Stimulated activated naive CD8-positive, alpha-beta T cell treated with anti-CD3 and anti-CD28 coated beads, Interleukin-15, Interleukin-2, amounts not matched to agents 100 ng/mL and 50 ng/mL, for 24 hours (primary cell): Measurements from ENCODE around the gene ATP6AP2.

Experiments used
- H3K27ac Mint-ChIP-seq: one replicate; pipeline ENCODE4 v1.8.0; 2021; ENCODE audit warnings: mild to moderate bottlenecking, mixed read lengths
- H3K27me3 Mint-ChIP-seq: one replicate; pipeline ENCODE4 v1.8.0; 2021; ENCODE audit warnings: mixed read lengths
- H3K36me3 Mint-ChIP-seq: one replicate; pipeline ENCODE4 v1.8.0; 2021; ENCODE audit warnings: low read depth, mixed read lengths
- H3K4me1 Mint-ChIP-seq: one replicate; pipeline ENCODE4 v1.8.0; 2021; ENCODE audit warnings: low read depth, mixed read lengths
- H3K4me3 Mint-ChIP-seq: one replicate; pipeline ENCODE4 v1.8.0; 2021; ENCODE audit warnings: mild to moderate bottlenecking, mixed read lengths
- H3K9me3 Mint-ChIP-seq: one replicate; pipeline ENCODE4 v1.8.0; 2021; ENCODE audit warnings: mixed read lengths

The ATP6AP2 gene

DNA sequence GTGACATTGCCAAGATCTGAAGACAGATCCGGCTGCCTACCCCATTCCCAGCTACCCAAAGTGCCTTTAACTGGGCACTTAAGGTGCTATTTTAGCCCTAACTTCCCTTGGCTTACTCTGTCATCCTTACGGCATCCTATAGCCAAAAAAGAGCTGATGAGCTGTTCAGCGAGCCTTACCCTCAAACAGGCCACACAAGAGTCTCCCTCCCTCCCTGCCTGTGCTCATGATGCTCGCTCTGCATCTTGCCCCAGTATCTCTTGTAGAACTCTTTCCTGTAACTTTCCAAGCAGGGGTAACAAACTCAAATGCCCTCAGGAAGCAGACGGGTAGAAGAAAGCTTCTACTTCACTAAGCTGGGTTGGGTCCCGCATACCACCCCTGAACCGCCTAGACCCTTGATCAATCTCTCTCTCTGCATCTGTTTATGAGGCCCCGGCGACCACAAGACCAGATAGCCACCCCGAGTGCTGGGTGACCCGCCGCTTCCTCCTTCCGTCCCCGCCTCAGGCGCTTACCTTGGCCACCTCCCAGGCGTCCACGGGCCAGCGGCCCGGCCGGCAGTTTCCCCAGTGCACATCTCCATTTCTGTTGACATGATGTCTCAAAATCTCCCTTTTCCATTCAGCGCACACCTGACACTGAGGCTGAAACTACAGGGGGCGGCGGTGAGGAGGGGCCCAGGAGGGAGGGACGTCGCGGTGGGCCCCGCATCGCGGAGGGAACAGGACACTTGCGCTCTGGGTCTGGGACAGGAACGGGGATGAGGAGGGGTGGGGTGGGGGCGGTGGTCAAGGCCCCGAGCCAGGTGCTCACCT, 65.9 kb downstream of the ATP6AP2 start:
- Mint-ChIP-seq H3K36me3 (peaks cover 31% of the 10 kb centered on the region), H3K4me1 (peaks cover 32% of the 10 kb centered on the region), H3K27me3 (no peaks in the 10 kb centered on the region), H3K4me3 (peak overlapping the region; percentile 95), H3K9me3 (no peaks in the 10 kb centered on the region), H3K27ac (peak overlapping the region; percentile 92)

DNA sequence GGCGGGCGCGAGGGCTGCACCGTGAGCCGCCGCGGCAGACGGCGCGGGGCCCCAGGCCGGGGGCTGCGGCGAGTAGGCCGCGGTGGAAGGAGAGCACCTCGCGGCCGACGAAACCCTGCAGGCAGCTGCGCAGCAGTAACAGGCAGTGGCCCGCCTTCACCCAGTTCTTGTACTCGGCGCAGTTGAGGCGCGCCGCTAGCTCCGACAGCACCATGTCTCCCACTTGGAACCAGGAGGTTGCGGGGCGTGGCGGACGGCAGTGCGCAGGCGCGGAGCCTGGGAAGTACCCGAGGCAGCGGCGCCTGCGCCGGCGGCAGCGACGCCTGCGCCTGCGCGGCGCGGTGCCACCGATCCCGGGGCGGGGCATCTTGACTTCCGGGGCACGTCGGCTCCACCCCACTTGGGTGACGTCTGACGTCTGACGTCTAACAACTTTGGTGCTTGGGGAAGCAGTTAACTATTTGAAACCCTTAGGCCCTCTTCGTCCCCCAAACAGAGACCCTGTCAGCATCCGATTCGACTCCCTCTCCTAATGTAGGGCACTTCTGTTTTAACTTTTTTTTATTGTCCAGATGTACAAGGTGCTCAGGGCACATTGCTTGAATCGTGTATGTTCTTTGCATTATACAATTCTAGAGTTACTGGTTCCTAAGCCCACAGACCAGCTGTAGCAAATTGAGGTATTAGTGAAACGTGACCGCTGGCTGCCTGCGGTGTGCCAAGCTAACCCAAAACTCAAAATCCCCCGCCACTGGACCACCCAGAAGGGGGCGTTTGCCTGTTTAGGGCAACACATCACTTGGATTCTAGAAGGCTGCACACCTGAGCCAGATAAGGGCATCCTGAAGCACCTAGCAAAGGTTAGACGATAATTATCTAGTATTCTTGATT, 66.8 kb downstream of the ATP6AP2 start, which contains the start of gene CXorf38:
Gene CXorf38 (minus strand): TSS at position 255 of the 891 bp plus-strand sequence. CDS start 41 bp downstream, at position 214.
- Mint-ChIP-seq H3K4me3 (peak within 1 kb of the TSS; percentile 95), H3K27me3 (no peaks in the 10 kb centered on the region), H3K36me3 (peaks cover 25% of the 10 kb centered on the region), H3K4me1 (peaks cover 25% of the 10 kb centered on the region), H3K9me3 (no peaks in the 10 kb centered on the region), H3K27ac (peak within 1 kb of the TSS; percentile 92)

DNA sequence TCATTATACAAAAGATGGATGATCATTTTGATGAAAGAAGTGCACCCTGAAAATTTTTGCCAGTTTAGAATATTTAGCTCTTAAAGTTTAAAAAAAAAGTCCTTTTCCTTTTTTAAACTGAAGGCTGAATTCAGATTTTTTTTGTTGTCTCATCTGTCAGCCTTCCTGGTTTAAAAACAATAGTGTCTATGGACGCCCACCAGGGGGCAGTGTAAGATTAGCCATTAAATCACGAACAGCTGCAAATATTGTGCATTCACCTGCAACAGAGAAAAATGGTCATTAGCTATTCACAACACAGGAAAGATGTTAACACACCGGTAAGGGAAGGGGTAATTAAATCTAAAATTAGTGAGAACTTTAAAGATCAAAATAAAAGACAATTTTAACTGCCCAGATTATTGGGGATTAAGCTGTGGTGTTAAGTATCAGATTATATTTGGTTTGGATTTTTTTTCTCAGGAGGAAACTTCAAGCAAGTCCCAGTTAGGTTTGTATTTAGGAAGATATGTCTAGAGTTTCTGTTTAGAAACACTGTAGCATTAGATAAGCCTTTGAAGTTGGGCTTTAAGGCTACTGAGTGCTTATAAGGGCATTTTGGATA, 71.0 kb downstream of the ATP6AP2 start:
- H3K4me3 Mint-ChIP-seq, result no peak overlapping the region
- H3K36me3 Mint-ChIP-seq, result peaks cover 24% of the 10 kb centered on the region
- H3K27me3 Mint-ChIP-seq, result no peaks in the 10 kb centered on the region
- H3K4me1 Mint-ChIP-seq, result peaks cover 4% of the 10 kb centered on the region
- no peaks in the 10 kb centered on the region for H3K9me3 Mint-ChIP-seq
- H3K27ac Mint-ChIP-seq, result no peak overlapping the region

- Mint-ChIP-seq H3K27me3 (no peaks in the 10 kb centered on the region), H3K4me1 (peaks cover 4% of the 10 kb centered on the region), H3K27ac (no peak overlapping the region), H3K4me3 (no peak overlapping the region), H3K36me3 (peaks cover 30% of the 10 kb centered on the region), H3K9me3 (no peaks in the 10 kb centered on the region)
Observed at GRCh38 chrX:40652664-40653063, 71.9 kb downstream of the ATP6AP2 start.

- no peak overlapping the region for H3K4me3 Mint-ChIP-seq
- peaks cover 4% of the 10 kb centered on the region for H3K4me1 Mint-ChIP-seq
- H3K36me3 Mint-ChIP-seq, result peaks cover 30% of the 10 kb centered on the region
- H3K27ac Mint-ChIP-seq, result no peak overlapping the region
- H3K9me3 Mint-ChIP-seq, result no peaks in the 10 kb centered on the region
- H3K27me3 Mint-ChIP-seq, result no peaks in the 10 kb centered on the region
Observed at GRCh38 chrX:40653535-40653934, 72.8 kb downstream of the ATP6AP2 start.
